Lower leg skin (tissue), 3 donors: ENCODE measurements around the gene GPR63.

ENCODE experiments used
- POLR2A ChIP-seq, 2 donors: fragments of 450-650 bp; IDR thresholded peaks; one replicate each; pipeline ENCODE4 v1.6.1; 2016 to 2017; ENCODE audit warnings: antibody characterized with exemption in 2 of 2, mild to moderate bottlenecking in 1 of 2, moderate library complexity in 1 of 2
- TF ChIP-seq, protein P1 (sequence below), 3 donors: fragments of 450-650 bp; IDR thresholded peaks; one replicate each; pipeline ENCODE4 v1.5.1; 2016; ENCODE audit warnings: antibody characterized with exemption in 3 of 3, mild to moderate bottlenecking in 3 of 3, moderate library complexity in 2 of 3

DNA sequence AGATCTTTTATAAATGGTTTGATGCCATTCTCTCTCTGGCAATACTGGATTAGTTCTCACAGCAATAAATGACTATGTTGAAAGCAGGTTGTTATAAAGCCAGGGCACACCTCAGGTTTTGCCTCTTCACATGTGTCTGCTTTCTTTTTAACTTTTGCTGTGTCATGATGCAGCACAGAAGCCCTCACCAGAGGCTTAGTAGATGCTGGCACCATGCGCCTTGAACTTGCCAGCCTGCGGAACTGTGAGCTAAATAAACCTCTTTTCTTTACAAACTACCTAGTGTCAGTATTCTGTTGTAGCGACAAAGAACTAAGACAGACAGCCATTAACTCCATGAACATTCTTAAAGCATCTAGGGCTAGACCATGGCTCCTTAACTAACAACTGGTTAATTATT lies 15.3 kb upstream of the GPR63 start:
- TF ChIP-seq POLR2A (IDR thresholded peaks at IDR 0.05), result no peak
- TF ChIP-seq, protein P1, sequence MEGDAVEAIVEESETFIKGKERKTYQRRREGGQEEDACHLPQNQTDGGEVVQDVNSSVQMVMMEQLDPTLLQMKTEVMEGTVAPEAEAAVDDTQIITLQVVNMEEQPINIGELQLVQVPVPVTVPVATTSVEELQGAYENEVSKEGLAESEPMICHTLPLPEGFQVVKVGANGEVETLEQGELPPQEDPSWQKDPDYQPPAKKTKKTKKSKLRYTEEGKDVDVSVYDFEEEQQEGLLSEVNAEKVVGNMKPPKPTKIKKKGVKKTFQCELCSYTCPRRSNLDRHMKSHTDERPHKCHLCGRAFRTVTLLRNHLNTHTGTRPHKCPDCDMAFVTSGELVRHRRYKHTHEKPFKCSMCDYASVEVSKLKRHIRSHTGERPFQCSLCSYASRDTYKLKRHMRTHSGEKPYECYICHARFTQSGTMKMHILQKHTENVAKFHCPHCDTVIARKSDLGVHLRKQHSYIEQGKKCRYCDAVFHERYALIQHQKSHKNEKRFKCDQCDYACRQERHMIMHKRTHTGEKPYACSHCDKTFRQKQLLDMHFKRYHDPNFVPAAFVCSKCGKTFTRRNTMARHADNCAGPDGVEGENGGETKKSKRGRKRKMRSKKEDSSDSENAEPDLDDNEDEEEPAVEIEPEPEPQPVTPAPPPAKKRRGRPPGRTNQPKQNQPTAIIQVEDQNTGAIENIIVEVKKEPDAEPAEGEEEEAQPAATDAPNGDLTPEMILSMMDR (IDR thresholded peaks at IDR 0.05), result no peak
